ENCODE measurements around the gene PLA2R1.

DNA sequence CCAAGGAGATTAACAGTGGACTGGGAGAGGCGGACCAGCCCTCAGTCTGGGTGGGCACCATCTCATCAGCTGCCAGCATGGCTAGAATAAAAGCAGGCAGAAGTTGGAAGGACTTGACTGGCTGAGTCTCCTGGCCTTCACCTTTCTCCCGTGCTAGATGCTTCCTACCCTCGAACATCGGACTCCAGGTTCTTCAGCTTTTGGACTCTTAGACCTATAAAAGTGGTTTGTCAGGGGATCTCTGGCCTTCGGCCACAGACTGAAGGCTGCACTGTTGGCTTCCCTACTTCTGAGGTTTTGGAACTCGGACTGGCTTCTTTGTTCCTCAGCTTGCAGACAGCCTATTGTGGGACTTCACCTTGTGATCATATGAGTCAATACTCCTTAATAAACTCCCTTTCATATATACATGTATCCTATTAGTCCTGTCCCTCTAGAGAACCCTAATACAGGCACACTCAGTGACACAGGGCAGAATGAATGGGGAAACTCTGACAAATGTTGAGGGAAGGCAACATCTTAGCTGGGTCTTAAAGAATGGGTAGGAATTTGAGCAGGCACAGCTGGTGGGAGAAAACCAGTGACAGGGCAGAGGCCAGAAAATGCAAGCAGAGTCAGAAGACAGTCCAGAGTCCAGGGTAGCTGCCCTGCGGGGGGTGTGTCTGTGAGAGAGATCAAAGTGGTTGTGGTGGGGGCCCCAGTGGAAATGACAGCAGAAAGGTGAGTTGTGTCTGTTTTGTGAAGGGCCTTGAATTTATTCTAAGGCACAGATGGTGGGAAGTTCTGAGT, 156.3 kb downstream of the PLA2R1 start:
- TF ChIP-seq CTCF (IDR thresholded peaks at IDR 0.05) (no peak), POLR2A (IDR thresholded peaks at IDR 0.05) (no peak), EP300 (IDR thresholded peaks at IDR 0.05) (no peak)
